ENCODE results near the gene TRIM40. TPM values are rescaled to one million over a fixed set of nuclear protein-coding genes. Genes with fewer than 3 reads are reported as not detected.

Gene TRIM40
- total RNA-seq, 1 donor from 2014 or later = not detected

GRCh38 chr6:30142665-30143064 lies 6.7 kb downstream of the TRIM40 start:
- no peak overlapping the region for H3K27ac Mint-ChIP-seq
- H3K4me3 Mint-ChIP-seq (ENCODE audit: low read depth) = no peak overlapping the region
- H3K36me3 Mint-ChIP-seq (ENCODE audit: insufficient read depth) = no peaks in the 10 kb centered on the region
- TF ChIP-seq CTCF (IDR thresholded peaks at IDR 0.05; ENCODE audit: unreplicated experiment) = no peak
- H3K4me1 Mint-ChIP-seq (ENCODE audit: low read depth) = no peaks in the 10 kb centered on the region
- H3K9me3 Mint-ChIP-seq (ENCODE audit: low read depth) = no peaks in the 10 kb centered on the region
- H3K27me3 Mint-ChIP-seq = peaks cover 66% of the 10 kb centered on the region
- DNase-seq (ENCODE audit: low spot score, unreplicated experiment) = no peak

GRCh38 chr6:30143780-30144179 lies 7.8 kb downstream of the TRIM40 start:
- Mint-ChIP-seq H3K4me3 (ENCODE audit: low read depth) (no peak overlapping the region), H3K27ac (no peak overlapping the region), H3K36me3 (ENCODE audit: insufficient read depth) (no peaks in the 10 kb centered on the region), H3K4me1 (ENCODE audit: low read depth) (no peaks in the 10 kb centered on the region), H3K9me3 (ENCODE audit: low read depth) (no peaks in the 10 kb centered on the region), H3K27me3 (peaks cover 63% of the 10 kb centered on the region)
- TF ChIP-seq CTCF (IDR thresholded peaks at IDR 0.05; ENCODE audit: unreplicated experiment) = no peak
- no peak for DNase-seq (ENCODE audit: low spot score, unreplicated experiment)

- no peak for DNase-seq (ENCODE audit: low spot score, unreplicated experiment)
- Mint-ChIP-seq H3K27me3 (peaks cover 58% of the 10 kb centered on the region), H3K36me3 (ENCODE audit: insufficient read depth) (no peaks in the 10 kb centered on the region), H3K4me1 (ENCODE audit: low read depth) (no peaks in the 10 kb centered on the region), H3K27ac (no peak overlapping the region), H3K9me3 (ENCODE audit: low read depth) (no peaks in the 10 kb centered on the region), H3K4me3 (ENCODE audit: low read depth) (no peak overlapping the region)
- no peak for TF ChIP-seq CTCF (IDR thresholded peaks at IDR 0.05; ENCODE audit: unreplicated experiment)
Observed at GRCh38 chr6:30144811-30145210, 8.9 kb downstream of the TRIM40 start.

- peaks cover 58% of the 10 kb centered on the region for H3K27me3 Mint-ChIP-seq
- no peaks in the 10 kb centered on the region for H3K36me3 Mint-ChIP-seq (ENCODE audit: insufficient read depth)
- H3K4me1 Mint-ChIP-seq (ENCODE audit: low read depth) = no peaks in the 10 kb centered on the region
- no peak for DNase-seq (ENCODE audit: low spot score, unreplicated experiment)
- TF ChIP-seq CTCF (IDR thresholded peaks at IDR 0.05; ENCODE audit: unreplicated experiment) = no peak
- H3K4me3 Mint-ChIP-seq (ENCODE audit: low read depth) = no peak overlapping the region
- H3K9me3 Mint-ChIP-seq (ENCODE audit: low read depth) = no peaks in the 10 kb centered on the region
- H3K27ac Mint-ChIP-seq = no peak overlapping the region
Observed at GRCh38 chr6:30145818-30146217, 9.9 kb downstream of the TRIM40 start.

GRCh38 chr6:30147096-30147495 lies 11.2 kb downstream of the TRIM40 start:
- no peak for TF ChIP-seq CTCF (IDR thresholded peaks at IDR 0.05; ENCODE audit: unreplicated experiment)
- H3K4me3 Mint-ChIP-seq (ENCODE audit: low read depth) = no peak overlapping the region

More at GRCh38 chr6:30147096-30147495, 11.2 kb downstream of the TRIM40 start:
- Mint-ChIP-seq H3K27me3 (peaks cover 50% of the 10 kb centered on the region), H3K4me1 (ENCODE audit: low read depth) (no peaks in the 10 kb centered on the region), H3K36me3 (ENCODE audit: insufficient read depth) (no peaks in the 10 kb centered on the region), H3K27ac (no peak overlapping the region), H3K9me3 (ENCODE audit: low read depth) (no peaks in the 10 kb centered on the region)
- DNase-seq (ENCODE audit: low spot score, unreplicated experiment) = no peak
